Ascending aorta (tissue), 2 donors: ENCODE data around the gene PLAAT3. TPM values are rescaled to one million over a fixed set of nuclear protein-coding genes. Genes with fewer than 3 reads are reported as not detected.

Source experiments
- DNase-seq, 2 donors: peaks; one replicate each; pipeline ENCODE4 v3.0.0-alpha.2; 2019; ENCODE audit warnings: low spot score in 2 of 2
- H3K27ac ChIP-seq, 2 donors: fragments of 200-600 bp; sonication (generic); one replicate each; pipeline ENCODE4 v1.5.1; 2016 to 2017; ENCODE audit warnings: mild to moderate bottlenecking in 1 of 2
- H3K27me3 ChIP-seq: fragments of 200-600 bp; sonication (generic); one replicate; pipeline ENCODE4 v1.5.1; 2017
- H3K36me3 ChIP-seq, 2 donors: fragments of 200-600 bp; sonication (generic); one replicate each; pipeline ENCODE4 v1.5.1; 2016
- H3K4me1 ChIP-seq, 2 donors: fragments of 200-600 bp; sonication (generic); one replicate each; pipeline ENCODE4 v1.5.1; 2016 to 2017; ENCODE audit warnings: mild to moderate bottlenecking in 1 of 2
- H3K4me3 ChIP-seq, 2 donors: fragments of 200-600 bp; sonication (generic); one replicate each; pipeline ENCODE4 v1.5.1; 2016 to 2017; ENCODE audit warnings: mild to moderate bottlenecking in 1 of 2
- H3K9me3 ChIP-seq, 2 donors: fragments of 200-600 bp; sonication (generic); one replicate each; pipeline ENCODE4 v1.5.1; 2016
- CTCF ChIP-seq, 3 experiments: fragments of 200-600 bp in 2 of 3; fragments of 450-650 bp in 1 of 3; sonication (generic) in 2 of 3; IDR thresholded peaks; one replicate each; pipeline ENCODE4 v1.5.1; 2016 to 2019; ENCODE audit warnings: antibody characterized with exemption in 3 of 3, mild to moderate bottlenecking in 1 of 3, moderate library complexity in 1 of 3
- intact Hi-C: fragments of 100-400 bp; cut with DNase I; formaldehyde crosslinking; loops from one replicate; pipeline ENCODE4 v1.15.1; 2023
- total RNA-seq: library from RNA; depleted of rRNA; stranded (reverse); fragments of >200 nt; gene quantifications from one replicate; pipeline ENCODE4 v1.1.0, GENCODE V29; 2016

The PLAAT3 gene
- total RNA-seq, 1 donor from 2014 or later = 21.1 TPM

DNA sequence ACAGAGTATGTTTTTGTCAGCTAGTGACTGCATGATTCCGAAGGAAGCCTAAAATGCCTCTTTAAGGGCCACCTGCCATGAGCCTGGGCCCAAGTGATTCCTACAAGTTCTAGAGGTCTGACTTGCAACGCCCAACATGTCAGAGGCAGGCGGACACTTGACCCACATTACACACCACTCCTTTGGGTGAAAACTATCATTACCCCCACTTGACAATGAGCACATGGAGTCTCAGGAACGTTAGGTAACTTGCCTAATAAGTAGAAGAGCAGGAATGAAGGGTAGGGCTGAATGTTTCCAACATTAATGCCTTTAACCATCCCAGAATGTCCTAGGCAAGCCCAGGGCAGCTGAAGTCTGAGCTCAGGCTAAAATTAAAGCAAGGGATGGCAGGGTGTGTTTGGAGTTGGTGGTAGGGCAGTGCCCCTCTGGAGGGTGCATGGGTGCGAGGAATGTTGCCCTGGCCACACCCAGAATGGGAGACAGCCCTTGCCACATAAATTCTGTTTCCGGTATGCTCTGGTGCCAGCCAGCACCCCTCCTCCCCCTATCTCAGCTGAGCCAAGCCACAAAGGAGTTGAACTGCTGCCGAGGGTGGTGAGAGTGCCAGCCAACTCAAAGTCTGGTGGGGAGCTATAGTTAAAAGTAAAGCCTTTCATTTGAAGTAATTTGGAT is 53.6 kb downstream of the PLAAT3 start:
- peak overlapping the region in 1 of 2 donors; percentile 8 for H3K4me3 ChIP-seq
- DNase-seq = no peak

GRCh38 chr11:63558459-63559157 is 55.6 kb downstream of the PLAAT3 start:
- TF ChIP-seq CTCF (IDR thresholded peaks at IDR 0.05) = no peak
- H3K27me3 ChIP-seq = no peaks in the 10 kb centered on the region
- no peak for DNase-seq
- H3K4me1 ChIP-seq = peaks cover 0 to 7% of the 10 kb centered on the region in 2 donors
- no peak overlapping the region for H3K27ac ChIP-seq
- intact Hi-C loops = no loop called here
- no peaks in the 10 kb centered on the region for H3K36me3 ChIP-seq
- H3K4me3 ChIP-seq = no peak overlapping the region
- no peaks in the 10 kb centered on the region for H3K9me3 ChIP-seq

More for the DNA sequence above, 53.6 kb downstream of the PLAAT3 start:
- TF ChIP-seq CTCF (IDR thresholded peaks at IDR 0.05) = no peak
- H3K9me3 ChIP-seq = no peaks in the 10 kb centered on the region
- no peaks in the 10 kb centered on the region for H3K36me3 ChIP-seq
- H3K27me3 ChIP-seq = no peaks in the 10 kb centered on the region
- intact Hi-C loops = no loop called here
- peaks cover 0 to 7% of the 10 kb centered on the region in 2 donors for H3K4me1 ChIP-seq
- H3K27ac ChIP-seq = peak overlapping the region; percentile 36 to 56

- TF ChIP-seq CTCF (IDR thresholded peaks at IDR 0.05) = no peak
- Histone ChIP-seq H3K27me3 (no peaks in the 10 kb centered on the region), H3K27ac (no peak overlapping the region), H3K4me1 (peaks cover 0 to 7% of the 10 kb centered on the region in 2 donors), H3K9me3 (no peaks in the 10 kb centered on the region), H3K36me3 (no peaks in the 10 kb centered on the region), H3K4me3 (no peak overlapping the region)
- DNase-seq = no peak
- intact Hi-C loops = no loop called here
These were observed 56.7 kb downstream of the PLAAT3 start for GRCh38 chr11:63557570-63557969.

- Histone ChIP-seq H3K4me1 (peaks cover 0 to 7% of the 10 kb centered on the region in 2 donors), H3K27ac (no peak overlapping the region), H3K9me3 (no peaks in the 10 kb centered on the region), H3K36me3 (no peaks in the 10 kb centered on the region), H3K4me3 (no peak overlapping the region), H3K27me3 (no peaks in the 10 kb centered on the region)
- intact Hi-C loops = no loop called here
- DNase-seq = no peak
- TF ChIP-seq CTCF (IDR thresholded peaks at IDR 0.05) = no peak
These were observed 57.7 kb downstream of the PLAAT3 start for GRCh38 chr11:63556404-63557013.

GRCh38 chr11:63554877-63555223 is 59.4 kb downstream of the PLAAT3 start:
- intact Hi-C loops = no loop called here
- Histone ChIP-seq H3K4me1 (no peaks in the 10 kb centered on the region), H3K36me3 (no peaks in the 10 kb centered on the region), H3K27me3 (no peaks in the 10 kb centered on the region), H3K27ac (no peak overlapping the region), H3K4me3 (no peak overlapping the region), H3K9me3 (no peaks in the 10 kb centered on the region)
- no peak for DNase-seq
- no peak for TF ChIP-seq CTCF (IDR thresholded peaks at IDR 0.05)
